T-helper 9 cell (primary cell): ENCODE data around the gene ATP9B.
A peak's percentile ranks its signal among the peaks of the same experiment; 100 is the strongest.

Experiments used
- DNase-seq: peaks from one replicate; pipeline ENCODE4 v3.0.0-alpha.2; 2020

The ATP9B gene

GRCh38 chr18:79402209-79402576 is 333.0 kb downstream of the ATP9B start:
- DNase-seq = no peak

GRCh38 chr18:79402977-79403722 is 334.0 kb downstream of the ATP9B start:
- DNase-seq = no peak

GRCh38 chr18:79403723-79404566 is 334.8 kb downstream of the ATP9B start:
- no peak for DNase-seq

- DNase-seq = peak; percentile 38
These were observed 335.3 kb downstream of the ATP9B start for GRCh38 chr18:79404567-79404910.

- DNase-seq = peak; percentile 58
These were observed 336.0 kb downstream of the ATP9B start for GRCh38 chr18:79405019-79405780.

- DNase-seq = peak; percentile 80
These were observed 336.8 kb downstream of the ATP9B start for GRCh38 chr18:79405781-79406575.

- no peak for DNase-seq
These were observed 337.5 kb downstream of the ATP9B start for GRCh38 chr18:79406708-79407107.

- no peak for DNase-seq
These were observed 340.1 kb downstream of the ATP9B start for GRCh38 chr18:79409313-79409712.

GRCh38 chr18:79410171-79410641 is 341.0 kb downstream of the ATP9B start:
- DNase-seq = no peak

GRCh38 chr18:79410731-79411613 is 341.8 kb downstream of the ATP9B start:
- DNase-seq = no peak

GRCh38 chr18:79411614-79412526 is 342.7 kb downstream of the ATP9B start:
- DNase-seq = no peak

GRCh38 chr18:79413025-79413424 is 343.8 kb downstream of the ATP9B start:
- no peak for DNase-seq

GRCh38 chr18:79413426-79413825 is 344.2 kb downstream of the ATP9B start:
- DNase-seq = no peak

GRCh38 chr18:79413901-79414300 is 344.7 kb downstream of the ATP9B start:
- DNase-seq = no peak

GRCh38 chr18:79416022-79416676 is 347.0 kb downstream of the ATP9B start:
- DNase-seq = no peak

- DNase-seq = no peak
These were observed 347.5 kb downstream of the ATP9B start for GRCh38 chr18:79416677-79417052.

GRCh38 chr18:79418236-79418635 is 349.0 kb downstream of the ATP9B start:
- DNase-seq = no peak

- DNase-seq = no peak
These were observed 349.4 kb downstream of the ATP9B start for GRCh38 chr18:79418642-79419041.

GRCh38 chr18:79420033-79420745 is 351.0 kb downstream of the ATP9B start:
- DNase-seq = no peak
